ENCODE measurements around the gene RIMBP2.
"Not testable (repeated sequence)": the region's sequence is repeated elsewhere in the genome, so short reads cannot be mapped to it uniquely, and the experiment has no call there.

RIMBP2 gene, protein sequence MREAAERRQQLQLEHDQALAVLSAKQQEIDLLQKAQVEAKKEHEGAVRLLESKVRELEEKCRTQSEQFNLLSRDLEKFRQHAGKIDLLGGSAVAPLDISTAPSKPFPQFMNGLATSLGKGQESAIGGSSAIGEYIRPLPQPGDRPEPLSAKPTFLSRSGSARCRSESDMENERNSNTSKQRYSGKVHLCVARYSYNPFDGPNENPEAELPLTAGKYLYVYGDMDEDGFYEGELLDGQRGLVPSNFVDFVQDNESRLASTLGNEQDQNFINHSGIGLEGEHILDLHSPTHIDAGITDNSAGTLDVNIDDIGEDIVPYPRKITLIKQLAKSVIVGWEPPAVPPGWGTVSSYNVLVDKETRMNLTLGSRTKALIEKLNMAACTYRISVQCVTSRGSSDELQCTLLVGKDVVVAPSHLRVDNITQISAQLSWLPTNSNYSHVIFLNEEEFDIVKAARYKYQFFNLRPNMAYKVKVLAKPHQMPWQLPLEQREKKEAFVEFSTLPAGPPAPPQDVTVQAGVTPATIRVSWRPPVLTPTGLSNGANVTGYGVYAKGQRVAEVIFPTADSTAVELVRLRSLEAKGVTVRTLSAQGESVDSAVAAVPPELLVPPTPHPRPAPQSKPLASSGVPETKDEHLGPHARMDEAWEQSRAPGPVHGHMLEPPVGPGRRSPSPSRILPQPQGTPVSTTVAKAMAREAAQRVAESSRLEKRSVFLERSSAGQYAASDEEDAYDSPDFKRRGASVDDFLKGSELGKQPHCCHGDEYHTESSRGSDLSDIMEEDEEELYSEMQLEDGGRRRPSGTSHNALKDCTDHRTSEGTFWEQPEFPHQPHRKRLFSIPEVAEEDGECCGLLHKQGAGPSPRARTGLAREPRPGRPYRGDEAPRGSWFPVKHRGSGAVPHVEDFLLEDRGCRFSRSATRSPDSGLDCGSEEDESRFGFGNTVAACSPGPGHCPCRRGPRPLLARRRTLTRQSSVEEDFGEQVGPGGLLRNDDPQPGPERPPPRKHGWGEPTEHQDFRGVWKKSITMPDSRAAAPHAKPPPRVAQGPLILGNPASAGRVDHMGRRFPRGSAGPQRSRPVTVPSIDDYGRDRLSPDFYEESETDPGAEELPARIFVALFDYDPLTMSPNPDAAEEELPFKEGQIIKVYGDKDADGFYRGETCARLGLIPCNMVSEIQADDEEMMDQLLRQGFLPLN (N-terminal part only)

DNA sequence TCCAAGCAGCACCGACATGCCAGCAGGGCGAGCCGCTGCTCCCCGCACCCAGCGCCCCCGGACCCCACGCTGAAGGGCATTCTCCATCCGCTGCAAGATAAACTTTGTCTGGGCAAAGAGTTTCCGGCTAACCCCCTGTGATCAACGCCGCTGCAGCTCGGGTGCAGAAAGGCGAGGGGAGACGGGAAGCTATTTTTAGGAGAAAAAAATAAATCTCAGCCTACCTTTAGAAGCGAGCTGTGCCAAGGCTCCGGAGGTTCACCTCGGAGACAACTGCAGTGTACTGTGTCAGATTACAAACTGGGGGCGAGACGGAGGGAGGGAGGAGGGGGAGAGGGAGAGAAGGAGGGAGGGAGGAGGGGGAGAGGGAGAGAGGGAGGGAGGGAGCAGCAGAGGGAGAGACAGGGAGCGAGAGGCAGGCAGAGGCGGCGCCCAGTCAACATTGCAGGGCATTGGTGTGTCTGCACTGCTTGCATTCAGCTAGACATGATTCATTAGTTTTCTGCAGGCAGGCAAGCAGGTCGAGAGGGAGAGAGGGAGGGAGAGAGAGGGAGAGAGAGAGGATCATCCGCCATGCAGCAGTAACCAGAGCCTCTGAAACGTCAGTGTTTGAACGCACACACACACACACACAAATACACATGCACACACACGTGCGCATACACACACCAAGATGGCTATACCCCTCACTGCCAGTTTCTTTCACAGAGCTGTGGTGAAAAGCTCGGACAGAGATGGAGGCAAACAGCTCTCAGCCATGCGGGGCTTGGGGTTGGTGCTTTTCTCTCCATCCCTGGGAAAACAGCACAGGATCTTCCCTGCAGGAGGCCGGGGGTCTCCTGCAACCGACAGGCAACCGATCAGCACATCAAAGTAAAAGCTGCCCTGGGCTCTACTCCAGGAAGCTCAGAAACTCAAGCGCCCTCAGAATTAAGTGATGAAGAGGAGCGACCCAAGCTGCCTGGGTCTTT lies at the start of gene RIMBP2:
RIMBP2 (minus strand) TSS at position 302 of the 971 bp plus-strand sequence. CDS start 237,286 bp downstream, outside the sequence.
- DNase-seq (ENCODE audit: low spot score): no peak

DNA sequence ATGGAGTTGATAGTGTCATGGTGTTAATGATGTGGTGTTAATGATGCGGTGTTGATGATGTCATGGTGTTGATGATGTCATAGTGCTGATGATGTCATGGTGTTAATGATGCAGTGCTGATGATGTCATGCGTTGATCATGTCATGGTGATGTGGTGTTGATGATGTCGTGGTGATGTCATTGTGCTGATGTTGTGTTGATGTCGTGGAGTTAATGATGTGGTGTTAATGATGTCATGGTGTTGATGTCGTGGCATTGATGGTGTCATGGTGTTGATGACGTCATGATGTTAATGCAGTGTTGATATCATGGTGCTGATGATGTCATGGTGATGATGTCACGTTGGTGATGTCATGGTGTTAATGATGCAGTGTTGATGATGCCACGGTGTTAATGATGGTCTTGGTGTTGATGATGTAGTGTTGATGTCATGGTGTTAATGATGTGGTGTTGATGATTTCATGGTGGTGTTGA lies 49.1 kb upstream of the RIMBP2 start:
- DNase-seq (ENCODE audit: low spot score): no peak

DNA sequence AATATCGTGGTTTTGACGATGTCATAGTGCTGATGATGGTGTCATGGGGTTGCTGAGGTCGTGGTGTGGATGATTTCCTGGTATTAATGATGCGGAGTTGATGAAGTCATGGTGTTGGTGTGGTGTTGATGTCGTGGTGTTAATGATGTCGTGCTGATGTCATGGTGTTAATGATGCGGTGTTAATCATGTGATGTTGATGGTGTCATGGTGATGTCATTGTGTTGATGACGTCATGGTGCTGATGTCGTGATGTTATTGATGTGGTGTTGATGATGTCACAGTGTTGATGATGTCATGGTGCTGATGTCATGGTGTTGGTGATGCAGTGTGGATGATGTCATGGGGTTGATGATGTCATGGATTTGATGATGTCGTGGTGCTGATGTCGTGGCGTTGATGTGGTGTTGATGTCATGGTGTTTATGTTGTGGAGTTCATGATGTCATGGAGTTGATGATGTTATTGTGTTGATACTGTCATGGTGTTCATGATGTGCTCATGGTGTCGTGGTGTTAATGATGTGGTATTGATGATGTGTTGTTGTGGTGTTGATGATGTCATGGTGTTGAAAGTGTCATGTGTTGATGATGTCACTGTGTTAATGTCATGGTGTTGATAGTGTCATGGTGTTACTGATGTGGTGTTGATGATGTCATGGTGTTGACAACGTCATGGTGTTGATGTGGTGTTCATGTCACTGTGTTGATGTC lies 48.5 kb upstream of the RIMBP2 start:
- peak; percentile 30 for DNase-seq (ENCODE audit: low spot score)

DNA sequence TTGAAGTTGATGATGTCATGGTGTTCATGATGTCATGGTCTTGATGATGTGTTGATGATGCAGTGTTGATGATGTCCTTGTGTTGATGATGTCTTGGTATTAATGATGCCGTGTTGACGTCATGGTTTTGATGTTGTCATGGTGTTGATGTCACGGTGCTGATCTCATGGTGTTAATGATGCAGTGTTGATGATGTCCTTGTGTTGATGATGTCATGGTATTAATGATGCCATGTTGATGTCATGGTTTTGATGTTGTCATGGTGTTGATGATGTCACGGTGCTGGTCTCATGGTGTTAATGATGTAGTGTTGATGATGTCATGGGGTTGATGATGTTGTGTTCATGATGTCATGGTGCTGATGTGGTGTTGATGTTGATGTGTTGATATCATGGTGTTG lies 48.0 kb upstream of the RIMBP2 start:
- no peak for DNase-seq (ENCODE audit: low spot score)

DNA sequence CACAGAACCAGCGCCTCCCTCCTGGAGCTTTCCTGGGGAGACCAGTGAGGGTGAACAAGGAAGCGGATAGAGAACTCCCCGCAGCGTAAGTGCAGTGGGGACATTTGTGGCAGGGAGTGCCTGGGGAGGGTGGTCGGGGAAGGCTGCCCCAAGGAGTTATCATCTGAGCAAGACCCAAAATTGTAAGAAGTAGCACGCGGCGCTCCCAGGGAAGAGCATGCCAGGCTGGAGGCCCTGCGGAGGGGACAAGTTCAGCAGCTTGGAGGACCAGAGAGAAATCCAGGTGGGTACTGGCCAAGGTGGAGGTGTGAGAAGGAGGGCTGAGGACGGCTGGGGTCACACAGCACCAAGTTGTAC lies 46.2 kb upstream of the RIMBP2 start:
- DNase-seq (ENCODE audit: low spot score): no peak

DNA sequence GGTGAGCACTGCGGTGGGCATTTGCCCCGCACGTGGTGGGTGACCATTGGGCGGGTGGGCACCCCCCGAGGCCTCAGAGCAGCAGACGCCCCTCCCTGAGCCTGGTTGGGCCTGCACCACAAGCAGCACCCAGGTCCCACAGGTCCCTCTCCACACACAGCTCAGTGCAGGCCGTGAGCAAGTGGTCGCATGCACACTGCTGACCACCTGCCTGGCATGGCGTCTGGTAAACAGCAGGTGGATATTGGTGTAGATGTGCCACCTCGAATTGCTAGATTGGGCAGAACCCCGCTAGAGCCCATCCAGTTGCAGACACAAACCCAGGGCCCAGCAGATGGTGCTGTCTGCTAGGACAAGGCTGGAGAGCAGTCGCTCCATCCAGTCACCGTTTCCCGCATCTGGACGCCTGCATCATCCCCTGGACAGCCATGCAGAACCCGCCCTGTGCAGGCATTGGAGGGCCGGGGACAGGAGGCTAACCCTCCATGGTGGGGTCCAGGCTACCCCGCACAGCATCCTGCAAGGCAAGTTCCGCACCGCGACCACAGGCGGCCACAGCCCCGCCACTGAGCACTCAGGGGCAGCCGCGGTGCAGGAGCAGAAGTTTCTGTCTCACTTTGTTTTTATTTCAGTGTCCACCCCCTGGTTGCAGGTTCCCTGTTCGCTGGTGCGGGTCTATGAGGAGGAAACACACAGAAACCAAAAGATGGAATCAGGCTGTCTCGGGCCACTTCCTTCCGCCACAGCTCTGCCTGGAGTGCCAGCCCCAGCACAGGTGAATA lies 45.6 kb upstream of the RIMBP2 start:
- DNase-seq (ENCODE audit: low spot score): peak; percentile 82

DNA sequence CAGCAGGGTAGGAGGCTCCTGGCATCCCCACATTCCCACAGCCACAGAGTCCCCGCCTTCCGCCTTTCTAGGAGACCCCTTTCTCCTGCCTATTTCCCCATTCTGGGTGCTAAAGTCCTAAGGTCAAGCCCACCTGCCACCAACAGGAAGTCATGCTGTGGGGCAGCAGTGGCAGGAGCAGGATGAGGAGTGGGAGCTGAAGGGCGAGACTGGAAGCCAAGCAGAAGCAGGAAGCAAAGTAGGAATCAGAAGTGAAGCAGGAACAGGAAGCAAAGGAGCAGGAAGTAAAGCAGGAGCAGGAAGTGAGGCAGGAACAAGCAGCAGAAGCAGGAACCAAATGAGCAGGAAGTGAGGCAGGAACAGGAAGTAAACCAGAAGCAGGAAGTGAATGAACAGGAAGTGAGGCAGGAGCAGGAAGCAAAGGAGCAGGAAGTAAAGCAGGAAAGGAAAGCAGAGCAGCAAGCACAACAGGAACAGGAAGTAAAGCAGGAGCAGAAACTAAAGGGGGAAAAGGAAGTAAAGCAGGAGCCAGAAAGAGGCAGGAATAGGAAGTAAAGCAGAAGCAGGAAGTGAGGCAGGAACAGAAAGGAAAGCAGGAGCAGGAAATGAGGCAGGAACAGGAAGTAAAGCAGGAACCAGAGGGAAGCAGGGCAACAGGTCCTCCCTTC lies 38.3 kb upstream of the RIMBP2 start:
- DNase-seq (ENCODE audit: low spot score): no peak

DNA sequence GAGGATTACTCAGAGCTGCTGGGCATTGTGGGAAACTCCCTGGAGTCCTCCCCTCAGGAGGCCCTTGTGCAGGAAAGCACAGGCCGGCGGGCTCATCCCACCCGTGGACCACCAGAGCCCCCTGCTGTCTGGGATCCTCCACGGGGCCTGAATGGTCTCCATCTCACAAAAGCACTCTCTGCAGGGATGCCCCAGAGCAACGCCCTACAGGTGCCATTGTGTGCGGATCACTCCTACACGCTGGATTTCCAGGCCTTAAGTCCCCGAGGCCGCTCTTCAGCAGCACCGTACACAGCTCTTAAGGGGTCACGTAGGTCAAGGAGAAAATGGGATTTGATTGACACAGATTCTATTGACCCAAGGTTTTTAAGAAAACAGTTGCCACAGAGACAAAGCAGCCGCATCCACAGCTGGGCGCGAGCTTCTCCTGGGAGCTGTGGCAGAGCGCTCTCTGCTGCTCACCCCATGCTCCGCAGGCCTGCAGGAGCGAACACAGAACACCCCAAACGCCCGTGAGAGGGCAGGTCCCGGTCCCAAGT lies 36.7 kb upstream of the RIMBP2 start:
- DNase-seq (ENCODE audit: low spot score): no peak

DNA sequence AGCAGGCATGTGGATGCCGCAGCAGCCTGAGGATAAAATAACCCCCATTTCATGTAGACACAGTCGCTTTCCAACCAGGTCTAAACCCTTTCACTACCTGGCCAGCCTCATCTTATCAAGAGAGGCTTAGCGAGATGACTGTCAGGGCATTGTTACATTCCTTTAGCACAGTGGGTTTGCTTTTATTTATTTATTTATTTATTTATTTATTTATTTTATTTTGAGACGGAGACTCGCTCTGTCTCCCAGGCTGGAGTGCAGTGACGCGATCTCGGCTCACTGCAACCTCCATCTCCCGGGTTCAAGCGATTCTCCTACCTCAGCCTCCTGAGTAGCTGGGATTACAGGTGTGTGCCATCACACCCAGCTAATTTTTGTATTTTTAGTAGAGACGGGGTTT lies 35.9 kb upstream of the RIMBP2 start:
- not testable (repeated sequence) for DNase-seq (ENCODE audit: low spot score)

DNA sequence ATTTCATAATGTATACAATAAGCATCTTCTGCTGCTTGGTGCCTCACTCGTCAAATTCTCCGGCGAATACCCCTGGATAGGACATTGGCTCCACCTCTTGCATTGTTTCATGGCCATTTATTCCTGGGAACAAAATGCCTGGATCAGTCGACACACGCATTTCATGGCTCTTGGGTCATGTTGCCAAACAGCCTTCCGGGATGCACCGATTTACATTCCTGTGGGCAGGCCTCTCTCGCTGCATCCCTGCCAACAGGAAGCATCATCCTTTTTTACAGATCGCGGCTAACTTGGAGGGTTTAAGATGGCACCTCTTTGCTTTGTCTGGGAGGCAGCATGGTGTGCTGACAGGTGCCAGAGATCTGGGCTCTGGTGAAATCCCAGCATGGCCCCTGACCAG lies 32.7 kb upstream of the RIMBP2 start:
- no peak for DNase-seq (ENCODE audit: low spot score)

DNA sequence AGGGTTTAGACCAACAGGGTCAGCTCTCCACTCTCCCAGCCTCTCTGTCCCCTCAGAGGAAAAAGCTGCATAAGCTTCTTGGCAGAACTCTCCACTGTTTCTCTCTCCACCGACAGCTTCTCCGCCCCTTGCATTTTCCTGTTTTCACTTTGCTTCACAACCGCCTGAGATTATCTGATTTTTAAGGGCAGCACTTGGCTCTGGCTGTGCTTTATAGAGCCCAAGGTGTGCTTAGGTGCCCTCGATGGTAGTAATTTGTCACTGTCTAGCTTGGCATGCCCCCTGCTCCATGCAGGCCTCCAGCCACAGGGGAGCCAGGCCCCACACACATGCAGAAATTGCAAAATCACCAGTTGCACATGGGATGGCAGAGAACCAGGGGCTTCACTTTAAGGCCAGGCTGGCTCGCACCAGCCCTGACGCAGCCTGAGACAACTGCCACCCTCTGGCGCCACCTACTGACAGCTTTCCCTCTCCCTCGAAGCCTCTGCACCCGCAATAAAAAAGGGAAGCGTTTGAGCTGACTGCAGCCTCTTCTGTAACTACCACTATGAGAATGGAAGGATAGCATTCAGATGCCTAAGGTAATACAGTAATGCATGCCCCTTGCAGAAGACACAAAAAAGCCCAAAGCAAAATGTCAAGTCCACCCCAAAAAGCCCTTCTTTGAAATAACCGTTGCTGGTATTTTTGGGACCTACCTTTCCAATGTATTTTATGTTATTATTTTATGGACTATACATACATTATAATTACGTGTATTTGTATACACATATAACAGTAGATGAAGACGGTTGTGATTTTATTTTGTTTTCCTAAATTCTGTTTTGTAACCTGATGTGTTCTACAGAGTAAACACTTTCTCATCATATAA lies 32.0 kb upstream of the RIMBP2 start:
- peak; percentile 89 for DNase-seq (ENCODE audit: low spot score)

DNA sequence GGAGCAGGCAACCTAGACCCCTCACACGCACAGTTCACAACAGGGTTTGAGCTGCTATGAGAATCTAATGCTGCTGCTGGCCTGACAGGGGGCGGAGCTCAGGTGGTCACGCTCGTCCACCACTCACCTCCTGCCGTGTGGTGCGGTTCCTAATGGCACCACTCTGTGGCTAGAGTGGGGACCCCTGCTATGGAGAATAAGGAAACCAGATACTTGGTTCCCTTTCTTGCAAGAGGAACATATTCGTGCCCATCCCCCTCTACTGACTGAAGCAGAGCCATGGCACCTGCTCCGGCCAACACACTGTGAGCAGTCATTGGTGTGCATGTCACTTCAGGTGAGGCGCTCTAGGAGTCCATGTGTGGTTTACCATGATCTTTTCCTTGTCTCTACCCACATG lies 30.4 kb upstream of the RIMBP2 start:
- no peak for DNase-seq (ENCODE audit: low spot score)

DNA sequence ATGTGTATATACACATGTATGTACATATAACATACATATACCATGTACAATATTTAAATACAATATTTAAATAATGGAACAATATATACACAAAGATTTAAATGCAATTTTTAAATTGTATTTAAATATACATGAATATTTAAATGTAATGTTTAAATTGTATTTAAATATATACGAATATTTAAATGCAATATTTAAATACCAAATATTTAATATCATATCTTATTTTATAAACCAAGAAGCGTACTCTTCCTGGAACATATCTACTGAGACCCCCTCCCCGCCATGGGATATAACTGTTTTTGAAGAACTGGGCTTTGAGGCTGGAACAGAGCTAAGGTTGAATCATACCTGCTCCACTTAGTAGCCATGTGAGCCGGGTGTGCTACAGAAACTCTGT lies 29.8 kb upstream of the RIMBP2 start:
- no peak for DNase-seq (ENCODE audit: low spot score)

DNA sequence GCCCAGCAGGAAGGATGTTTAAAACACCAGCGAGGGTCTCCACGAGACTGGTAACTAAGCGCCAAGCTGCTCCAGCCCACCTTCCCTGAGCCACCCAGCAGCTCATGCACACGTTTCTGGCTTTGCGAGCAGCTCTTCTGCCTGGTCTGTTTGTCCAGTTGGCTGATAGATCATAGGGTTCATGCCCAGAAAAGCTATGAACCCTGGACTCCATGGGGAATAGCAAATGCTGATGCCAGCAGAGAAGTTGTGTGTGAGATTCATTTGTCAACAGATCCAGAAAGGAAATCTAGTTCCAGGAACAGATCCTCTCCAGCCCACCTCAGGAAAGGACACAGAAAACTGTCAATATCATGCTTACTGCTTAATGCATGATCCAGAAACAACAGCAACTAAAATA lies 28.2 kb upstream of the RIMBP2 start:
- no peak for DNase-seq (ENCODE audit: low spot score)

DNA sequence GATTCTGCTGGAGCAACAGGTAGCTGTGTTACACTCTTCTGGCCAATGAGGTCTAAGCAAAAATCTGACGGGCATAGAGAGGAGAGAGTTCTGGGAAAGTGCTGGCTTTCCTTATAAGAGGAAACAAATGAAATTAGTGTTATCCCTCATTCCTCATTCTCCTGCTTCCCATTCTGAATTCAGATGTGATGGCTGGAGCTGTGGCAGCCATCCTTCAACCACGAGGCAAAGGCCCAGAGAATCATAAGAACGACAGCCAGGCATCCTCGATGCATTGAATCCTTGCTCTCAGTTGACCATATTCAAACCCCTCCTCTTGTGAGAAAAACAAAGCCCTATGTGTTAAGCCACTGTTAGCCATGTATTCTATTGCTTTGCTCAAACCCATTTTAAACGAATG lies 27.5 kb upstream of the RIMBP2 start:
- DNase-seq (ENCODE audit: low spot score): no peak

DNA sequence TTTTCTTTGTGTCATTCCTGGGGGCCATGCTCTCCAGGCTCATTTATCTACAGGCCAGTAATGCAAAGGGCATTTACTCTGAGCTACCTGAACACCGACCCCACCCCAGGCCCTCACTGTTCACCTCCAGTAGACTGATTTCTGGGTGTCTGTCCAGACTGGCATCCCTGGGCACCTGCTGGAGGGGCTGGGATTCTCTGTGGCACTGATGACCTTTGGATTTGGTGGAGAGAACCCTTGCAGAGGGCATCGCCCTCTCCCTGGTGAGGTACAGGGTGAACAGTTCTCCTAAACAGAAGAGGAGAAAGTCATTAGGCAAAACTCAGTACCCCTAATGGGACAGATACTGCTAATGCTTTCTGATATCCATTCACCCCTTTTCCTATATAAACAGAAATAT lies 27.1 kb upstream of the RIMBP2 start:
- DNase-seq (ENCODE audit: low spot score): no peak

DNA sequence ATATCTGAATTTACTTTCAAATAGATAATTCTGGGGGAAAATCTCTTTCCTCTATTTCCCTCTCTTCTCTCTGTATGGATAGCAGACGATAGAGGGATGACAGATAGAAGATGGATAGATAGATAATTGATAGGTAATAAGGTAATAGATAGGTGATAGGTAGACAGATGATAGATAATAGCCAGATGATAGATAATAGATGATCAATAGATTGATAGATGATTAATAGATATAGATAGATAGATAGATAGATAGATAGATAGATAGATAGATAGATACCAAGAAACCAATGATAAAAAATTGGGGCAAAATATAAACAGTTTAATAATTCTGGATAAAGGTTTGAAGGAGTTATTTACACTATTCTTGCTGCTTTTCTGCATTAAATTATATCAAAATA lies 26.6 kb upstream of the RIMBP2 start:
- DNase-seq (ENCODE audit: low spot score): no peak

DNA sequence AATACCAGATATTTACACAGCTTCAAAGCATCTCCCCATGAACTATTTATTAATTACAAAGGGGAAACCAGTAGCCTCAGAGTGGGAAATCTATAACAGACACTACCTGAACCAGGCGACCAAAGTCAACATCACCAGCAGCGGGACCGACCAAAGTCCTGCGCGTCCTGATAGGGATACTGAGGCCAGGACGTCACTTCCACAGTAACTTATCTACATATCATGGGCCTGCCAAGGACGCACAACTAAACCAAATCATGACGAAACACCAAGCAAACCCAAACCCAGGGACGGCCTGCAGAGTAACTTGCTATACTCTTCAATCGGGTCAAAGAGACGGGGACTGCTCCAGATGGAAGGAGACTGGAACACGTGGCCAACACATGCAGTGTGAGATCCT lies 26.0 kb upstream of the RIMBP2 start:
- no peak for DNase-seq (ENCODE audit: low spot score)

Measured in GM03348 (cell line).